HG03442 (cell line): Measurements from ENCODE around the gene ASAP2.
"Not testable (repeated sequence)": the region's sequence is repeated elsewhere in the genome, so short reads cannot be mapped to it uniquely, and the experiment has no call there.

ENCODE experiments used
- ATAC-seq: cut with Tn5 transposase; IDR thresholded peaks from one replicate; pipeline ENCODE4 v1.9.1; 2021; ENCODE audit warnings: mild to moderate bottlenecking, moderate library complexity; ENCODE audit not compliant: unreplicated experiment

ASAP2 gene

DNA sequence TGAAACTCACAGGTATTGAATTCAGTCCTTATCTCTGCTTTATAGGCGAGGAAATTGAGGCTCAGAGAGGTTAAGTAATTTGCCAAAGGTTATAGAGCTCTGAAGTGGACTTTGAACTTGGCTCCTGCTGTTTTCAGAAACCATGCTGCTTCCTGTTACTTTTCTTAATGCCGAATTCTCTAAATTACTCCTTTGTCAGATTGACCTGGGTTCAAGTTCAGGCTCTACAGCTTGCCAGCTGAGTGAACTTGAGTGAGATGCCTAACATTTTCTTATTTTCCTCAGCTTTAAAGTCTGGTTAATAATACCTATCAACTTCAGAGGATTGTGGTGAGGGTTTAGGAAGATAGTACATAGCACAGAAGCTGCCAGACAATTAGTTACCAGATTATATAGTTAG is 3.4 kb downstream of the ASAP2 start:
- ATAC-seq = no peak

DNA sequence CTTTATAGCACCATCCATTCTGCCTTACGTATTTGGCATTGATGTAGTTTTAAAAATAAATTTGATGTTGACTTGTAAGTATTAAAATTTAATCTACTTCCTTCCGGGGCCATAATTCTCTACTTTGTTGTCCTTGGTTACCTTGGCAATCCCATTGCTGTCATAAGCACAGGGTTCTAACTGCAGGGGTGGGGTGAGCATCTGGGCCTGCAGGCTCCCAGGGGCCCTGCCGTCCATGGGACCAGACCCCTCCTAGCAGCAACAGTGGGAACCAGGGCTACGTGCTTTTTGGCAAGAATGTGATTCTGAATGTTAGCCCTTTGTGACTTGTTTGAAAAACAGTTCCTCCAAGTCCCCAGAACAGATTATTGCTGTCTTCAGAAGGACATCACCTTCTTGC is 4.9 kb downstream of the ASAP2 start:
- no peak for ATAC-seq

DNA sequence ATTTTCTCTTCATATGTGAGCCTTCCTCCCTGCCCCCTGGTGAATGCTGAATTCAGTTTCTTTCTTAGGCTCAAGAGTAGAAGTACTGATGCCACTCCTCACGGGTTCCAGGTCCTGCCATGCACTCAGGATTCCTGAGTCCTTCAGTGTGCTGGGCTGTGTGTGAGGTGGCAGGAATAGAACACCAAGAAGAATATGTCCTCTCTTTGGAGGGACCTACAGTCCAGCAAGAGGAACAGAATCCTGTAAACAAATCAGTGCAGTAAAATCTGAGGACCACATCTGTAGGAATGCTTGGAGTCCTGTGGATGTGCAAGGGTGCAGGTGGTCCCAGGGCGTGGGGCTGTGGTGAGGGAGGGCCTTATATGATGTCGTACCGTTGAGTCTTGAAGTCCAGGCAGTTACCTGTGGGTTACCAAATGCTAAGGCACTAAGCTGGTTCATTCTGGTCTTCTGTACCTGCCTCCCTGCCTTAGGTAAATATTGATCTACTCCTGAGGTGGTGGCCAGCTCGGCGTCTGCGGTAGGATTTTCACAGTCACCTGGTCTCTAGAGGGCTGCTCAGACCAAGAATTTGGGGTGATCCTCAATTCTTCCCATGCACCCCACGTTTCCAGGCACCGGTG is 5.5 kb downstream of the ASAP2 start:
- no peak for ATAC-seq

DNA sequence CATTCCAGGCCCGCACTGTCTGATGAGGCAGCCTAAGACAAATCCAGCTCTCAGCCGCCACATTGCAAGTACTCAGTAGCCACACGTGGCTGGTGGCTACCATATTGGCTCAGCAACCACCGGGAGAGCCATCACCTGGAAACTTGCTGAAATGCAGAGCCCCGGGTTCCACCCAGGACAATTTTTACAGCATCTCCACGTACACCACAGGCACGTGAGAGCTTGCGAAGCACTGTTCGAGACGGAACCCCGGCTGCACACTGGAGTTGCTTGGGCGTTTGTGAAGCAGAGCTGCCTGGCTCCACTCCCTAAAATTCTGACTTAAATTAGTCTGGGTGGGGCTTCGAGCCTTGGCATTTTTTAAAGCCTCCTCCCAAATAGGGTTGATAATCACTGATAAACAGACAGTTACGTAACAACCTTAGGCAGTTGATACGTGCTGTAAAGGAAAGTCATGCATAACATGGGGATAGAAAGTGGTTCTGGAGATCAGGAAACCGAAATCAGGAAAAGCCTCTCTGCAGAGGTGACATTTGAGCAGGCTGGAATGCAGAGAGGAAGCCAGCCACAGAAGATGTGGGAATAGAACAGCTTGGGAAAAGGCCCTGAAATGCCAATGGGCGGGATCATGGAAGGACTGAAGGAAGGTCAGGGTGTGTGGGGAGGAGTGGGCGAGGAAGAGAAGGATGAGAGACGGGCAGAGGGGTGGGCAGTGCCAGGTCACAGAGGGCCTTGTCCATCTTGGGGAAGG is 6.2 kb downstream of the ASAP2 start:
- no peak for ATAC-seq

DNA sequence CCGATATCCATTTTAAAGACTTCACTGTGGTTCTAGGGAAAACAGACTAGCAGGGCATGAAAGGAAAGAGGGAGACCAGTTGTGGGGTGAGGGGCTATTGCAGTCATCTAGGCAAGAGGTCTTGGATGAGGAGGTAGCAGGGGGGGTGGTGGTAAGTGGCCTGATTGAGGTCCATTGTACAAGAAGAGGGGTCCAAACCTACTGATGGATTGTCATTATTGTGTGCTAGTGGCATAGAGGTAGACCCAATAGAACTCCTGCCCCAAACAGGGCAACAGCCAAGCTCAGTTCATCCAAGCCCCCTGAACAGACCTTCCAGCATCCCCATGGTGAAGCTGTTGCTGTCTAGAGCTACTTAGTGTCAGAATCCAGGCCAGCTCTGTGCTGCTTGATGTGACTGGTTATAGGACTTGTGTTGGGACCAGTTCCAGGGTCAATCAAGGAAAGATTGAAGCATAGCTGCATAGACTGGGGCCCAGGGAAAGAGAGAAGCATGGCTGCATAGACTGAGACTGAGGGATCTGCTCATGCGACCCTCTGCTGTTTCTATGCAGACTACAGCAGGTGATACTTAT is 7.0 kb downstream of the ASAP2 start:
- ATAC-seq = no peak

DNA sequence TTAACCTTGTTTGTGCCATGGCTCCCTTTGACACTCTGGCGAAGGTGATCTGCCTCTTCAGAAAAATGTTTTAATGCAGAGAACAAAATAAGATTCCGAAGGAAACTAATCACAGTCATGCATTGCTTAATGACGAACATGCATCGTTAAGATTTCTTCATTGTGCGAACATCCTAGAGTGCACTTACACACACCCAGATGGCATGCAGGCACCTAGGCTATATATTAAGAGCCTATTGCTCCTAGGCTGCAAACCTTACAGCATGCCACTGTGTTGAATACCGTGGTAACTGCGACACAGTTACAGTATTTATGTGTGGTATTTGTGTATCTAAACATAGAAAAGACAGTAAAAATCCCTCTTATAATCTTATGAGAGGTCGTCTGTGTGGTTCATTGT is 8.3 kb downstream of the ASAP2 start:
- no peak for ATAC-seq

DNA sequence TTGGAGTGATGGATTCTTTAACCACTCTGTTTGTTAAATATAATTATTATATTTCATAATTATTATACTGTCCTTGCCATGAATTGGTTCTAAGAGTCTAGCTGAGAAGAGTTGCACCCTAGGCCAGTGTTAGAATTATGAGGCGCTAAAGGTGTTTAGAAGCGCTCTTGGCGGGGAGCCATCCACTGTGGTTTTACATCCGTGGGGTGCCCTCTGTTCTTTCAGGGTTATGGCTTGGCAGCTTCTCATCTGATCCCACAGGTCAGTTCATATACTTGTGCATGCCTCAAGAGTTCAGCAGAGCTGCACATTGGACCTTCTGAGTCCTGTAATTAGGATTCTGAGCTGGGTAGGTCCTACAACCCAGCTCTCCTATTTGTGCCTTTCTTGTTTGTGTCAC is 9.1 kb downstream of the ASAP2 start:
- ATAC-seq = no peak

DNA sequence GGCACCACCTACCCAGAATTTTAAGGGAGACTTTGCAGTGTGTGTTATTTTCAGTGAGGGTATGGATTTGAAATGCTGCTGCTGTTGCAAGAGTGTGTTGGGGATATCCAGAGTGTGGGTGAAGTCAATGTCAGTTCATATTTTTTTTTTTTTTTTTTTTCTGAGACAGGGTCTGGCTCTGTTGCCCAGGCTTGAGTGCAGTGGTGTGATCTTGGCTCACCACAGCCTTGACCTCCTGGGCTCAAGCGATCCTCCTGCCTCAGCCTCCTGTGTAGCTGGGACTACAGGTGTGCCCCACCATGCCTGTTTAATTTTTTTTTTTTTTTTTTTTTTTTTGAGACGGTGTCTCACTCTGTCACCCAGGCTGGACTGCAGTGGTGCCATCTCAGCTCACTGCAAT is 9.5 kb downstream of the ASAP2 start:
- not testable (repeated sequence) for ATAC-seq

DNA sequence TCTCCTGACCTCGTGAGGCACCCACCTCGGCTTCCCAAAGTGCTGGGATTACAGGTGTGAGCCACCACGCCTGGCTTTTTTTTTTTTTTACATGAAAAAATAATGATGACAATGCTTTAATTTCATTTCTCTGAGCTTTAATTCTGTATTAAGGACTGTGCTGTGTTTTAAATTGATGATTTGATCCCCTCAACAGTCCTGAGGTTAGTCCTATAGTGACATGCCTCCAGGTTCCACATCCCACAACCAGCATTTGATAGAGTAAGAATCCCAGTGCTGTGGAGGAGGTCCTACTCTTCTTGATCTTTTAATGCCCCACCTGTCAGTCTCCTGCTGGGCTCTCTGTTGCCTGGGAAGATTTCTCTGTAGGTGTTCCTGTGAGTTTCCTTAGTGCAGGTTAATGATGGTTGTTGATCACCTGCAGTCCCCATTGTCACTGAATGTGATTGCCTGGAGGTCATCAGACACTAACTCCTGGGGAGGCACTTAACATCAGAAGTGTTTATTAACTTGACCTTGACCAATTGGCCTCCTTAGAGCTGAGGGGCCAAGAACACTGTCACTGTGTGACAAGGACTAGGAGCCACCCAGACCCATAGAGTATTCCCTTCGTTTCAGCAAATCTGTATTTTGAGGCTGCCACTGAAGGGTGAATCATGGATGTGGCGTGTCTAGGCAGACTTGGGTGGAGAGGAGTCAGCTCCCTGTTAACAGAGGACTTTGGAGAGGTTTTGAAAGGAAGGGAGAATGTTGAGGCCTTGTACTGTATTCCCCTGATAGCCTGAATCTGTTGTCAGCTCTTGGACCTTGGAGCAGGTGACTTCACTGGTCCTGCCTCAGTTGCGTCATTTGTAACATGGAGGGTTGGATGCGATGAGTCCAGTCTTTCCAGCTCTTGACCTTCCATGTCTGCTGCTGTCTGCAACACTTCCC is 11.5 kb downstream of the ASAP2 start:
- ATAC-seq = no peak

DNA sequence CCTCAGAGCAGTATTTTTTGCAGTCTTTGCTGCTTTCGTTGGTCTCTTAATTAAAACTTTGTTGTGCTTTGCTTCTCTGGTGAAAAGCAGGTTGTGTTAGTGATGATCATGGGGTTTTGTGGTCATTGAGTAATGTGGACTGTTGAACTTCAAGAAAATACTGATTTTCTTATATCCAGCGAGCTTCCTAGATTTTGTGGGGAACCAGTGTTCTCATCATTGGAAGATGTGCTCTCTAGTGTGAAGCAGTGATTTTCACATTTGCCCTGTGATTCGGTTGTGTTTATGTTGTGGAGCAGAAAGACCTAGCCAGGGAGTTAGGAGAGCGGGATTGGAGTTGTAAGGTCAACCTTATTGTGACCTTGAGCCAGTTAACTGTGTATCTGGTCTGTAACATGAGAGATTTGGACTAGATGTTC is 12.4 kb downstream of the ASAP2 start:
- ATAC-seq = no peak

DNA sequence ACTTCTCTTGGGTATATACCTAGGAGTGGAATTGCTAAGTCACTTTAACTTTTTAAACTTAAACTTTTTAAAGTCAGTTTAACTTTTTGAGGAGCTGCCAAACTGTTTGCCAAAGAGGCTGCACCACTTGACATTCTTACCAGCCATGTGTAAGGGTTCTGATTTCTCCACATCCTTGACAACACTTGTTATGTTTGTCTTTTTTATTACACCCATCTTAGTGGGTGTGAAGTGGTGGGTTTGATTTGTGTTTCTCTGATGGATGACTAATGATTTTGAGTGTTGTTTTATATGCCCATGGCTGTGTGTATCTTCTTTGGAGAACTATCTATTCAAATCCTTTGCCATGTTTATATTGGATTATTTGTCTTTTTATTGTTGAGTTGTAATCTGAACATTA is 13.6 kb downstream of the ASAP2 start:
- no peak for ATAC-seq

DNA sequence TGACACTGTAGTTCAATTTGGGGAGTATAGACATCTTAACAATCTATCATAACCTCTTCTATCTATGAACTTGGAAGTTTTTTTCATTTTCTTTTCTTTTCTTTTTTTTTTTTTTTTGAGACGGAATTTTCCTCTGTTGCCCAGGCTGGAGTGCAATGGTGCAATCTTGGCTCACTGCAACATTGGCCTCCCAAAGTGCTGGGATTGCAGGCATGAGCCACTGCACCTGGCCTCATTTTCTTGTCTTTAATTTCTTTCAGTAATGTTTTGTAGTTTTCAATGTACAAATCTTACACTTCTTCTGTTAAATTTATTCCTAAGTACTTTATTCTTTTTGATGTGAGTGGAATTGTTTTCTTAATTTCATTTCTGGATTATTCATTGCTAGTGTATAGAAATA is 14.6 kb downstream of the ASAP2 start:
- ATAC-seq = no peak

DNA sequence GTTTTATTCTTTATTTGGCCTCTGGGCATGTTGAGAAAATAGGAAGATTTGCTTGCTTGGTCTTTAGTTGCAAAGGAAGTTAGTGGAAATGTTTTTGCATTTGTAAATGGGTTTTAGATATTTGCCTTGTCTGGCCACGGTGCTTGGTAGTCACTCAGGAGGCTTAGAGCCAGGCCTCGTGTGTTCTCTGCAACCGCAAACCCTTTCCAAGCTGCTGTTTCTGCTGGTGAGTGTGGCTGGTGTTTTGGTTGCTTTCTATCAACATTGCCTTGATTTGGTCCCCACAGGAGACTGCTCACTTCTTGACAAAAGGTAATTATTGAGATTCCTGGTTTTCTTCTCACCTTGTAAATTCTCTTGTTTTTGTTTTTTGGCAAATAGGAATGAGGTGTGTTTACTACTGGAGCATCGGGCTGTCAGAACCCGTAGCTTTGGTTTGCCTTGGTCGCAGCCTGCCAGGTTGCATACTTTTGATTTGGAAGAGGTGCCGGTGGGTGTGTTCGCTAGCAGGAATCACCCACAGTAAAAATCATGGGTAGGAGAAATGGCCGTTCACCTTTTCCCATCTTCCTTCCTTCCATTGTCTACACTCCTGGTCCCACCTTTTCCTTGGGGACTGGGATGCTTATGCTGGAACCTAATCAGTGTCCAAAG is 15.8 kb downstream of the ASAP2 start:
- no peak for ATAC-seq

DNA sequence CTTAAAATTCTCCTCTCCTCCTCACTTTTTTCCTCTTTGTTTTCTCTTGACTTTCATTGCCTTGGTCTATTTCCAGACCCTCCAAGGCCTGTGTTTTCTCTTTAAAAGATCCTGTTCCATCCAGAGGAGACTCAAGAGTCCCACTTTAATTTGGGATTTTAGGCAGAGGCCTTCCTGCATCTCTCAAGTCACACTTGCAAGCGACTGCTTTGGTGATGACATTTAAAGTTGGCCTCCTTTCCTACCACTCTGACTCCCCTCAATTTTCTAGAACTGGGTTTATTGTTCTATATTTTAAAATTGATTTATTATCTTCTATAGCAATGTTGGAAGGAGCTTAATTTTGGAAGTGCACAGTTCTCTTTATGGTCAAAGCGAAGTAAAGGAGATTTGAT is 16.3 kb downstream of the ASAP2 start:
- no peak for ATAC-seq

DNA sequence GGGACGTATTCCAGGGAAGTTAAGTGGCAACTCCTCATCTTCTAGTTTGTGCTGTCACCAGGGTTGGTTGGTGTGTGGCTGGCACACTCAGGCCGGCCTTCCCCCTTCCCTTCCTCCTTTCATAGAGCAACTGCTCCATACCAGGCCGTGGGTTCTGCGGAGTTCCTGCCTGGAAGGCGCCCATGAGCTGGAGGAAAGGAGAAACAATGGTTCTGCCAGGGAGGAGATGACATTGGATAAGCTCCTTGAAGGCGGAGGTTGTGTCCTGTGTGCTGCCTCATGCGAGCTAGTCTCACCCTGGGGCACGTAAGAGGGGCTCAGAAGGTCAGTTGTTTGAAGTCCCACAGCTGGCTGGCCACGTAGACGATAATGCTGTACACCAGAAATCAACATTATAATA is 19.2 kb downstream of the ASAP2 start:
- no peak for ATAC-seq

DNA sequence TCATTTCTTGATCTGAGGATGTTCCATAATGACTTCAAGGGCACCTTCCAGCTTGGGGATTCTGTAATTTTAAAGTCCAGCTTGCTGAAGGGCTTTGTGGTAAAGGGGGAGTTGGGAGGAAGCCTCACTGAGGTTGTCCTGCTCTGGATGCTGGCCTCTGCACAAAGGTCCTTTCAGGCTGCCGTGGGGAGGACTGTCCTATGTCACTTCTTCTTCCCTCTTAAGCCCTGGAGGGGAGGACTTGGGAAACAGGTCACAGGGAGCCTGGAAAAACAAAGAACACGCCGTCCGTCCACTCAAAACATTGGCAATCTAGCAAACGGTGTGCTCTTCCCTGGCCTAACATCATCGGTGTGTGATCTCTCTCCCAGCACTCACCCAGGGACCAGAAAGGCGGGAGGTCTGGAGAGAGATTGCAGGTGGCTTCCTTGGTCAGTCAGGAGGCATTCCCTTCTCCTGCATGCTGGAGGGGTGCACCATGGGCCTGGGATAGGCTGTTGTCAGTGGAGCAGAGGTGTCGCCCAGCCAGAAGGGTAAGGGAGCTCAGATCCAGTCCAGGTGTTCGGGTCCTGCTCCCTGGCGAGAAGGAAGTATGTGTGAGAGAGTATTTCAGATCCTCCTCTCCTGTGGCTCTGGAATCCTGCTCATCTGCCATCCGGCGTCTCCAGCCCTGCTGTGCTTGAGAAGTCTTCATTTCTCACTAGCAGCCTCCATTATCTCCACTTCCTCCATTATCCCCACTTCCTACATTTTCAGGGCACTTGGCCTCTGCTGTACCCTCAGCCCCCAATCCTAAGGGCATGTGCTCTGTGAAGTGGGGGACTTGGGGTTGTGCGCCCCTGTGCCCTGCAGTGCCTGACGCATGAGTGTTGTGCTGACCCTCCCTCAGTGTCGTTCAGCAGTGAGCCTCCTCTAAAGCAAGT is 20.1 kb downstream of the ASAP2 start:
- ATAC-seq = no peak

DNA sequence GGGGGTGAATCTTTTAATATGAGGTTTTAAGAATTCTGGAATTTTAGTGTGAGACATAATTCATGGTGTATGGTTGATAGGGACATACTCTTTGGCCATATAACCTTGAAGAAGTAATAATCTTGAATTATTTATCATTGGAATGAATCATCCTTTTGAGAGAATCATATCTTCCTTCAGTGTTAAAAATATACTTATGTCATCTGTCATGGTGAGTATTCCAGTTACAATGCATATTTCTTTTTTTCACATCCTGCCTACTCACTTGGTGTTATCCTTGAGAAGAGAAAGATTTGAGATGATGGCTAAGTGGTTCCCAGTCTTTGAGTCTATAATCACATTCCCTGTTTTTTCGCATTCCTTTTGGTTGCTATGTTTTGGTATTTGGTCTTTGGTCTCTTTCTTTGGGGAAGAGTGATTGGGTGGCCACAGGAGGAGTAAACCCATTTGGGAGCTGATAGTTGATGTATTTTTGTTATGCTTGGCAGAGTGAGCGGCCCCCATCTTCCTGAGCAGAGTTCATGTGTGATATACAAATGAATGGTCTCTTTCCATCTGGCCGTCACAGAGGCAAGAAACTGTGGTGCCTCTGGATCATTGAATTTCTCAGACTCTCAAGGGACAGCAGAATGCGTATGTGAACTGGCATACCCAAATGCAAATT is 21.6 kb downstream of the ASAP2 start:
- no peak for ATAC-seq

DNA sequence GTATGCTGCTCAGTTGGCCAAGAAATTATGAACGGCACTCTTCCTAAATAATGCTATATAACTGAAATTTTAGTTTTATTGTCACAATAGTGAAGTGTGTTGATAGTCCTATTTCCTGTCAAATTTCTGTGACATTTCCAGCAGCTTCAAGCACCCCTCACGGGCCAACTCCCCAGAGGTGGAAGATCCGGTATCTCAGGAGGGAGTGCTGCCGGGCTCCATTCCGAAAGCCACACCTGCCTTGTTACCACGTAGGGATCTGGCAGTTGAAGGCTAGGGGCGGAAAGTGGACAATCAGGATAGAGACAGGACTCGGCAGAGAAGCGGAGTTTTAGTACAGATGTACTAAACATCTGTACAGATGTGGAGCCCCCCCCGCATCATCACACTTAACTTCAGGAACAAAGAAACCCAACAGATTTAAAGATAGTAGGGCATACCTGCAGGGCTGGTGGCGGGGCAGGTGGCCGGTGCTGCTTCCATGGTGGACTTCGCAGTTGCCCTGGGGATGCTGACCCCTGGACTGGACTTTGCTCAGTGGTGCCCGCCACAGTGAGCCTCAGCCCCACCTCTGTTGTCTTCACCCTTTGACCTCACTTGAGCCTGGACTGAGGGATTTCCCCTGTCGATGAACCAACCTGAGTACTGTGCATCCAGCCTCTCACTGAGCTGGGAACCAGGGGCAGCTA is 22.3 kb downstream of the ASAP2 start:
- no peak for ATAC-seq

DNA sequence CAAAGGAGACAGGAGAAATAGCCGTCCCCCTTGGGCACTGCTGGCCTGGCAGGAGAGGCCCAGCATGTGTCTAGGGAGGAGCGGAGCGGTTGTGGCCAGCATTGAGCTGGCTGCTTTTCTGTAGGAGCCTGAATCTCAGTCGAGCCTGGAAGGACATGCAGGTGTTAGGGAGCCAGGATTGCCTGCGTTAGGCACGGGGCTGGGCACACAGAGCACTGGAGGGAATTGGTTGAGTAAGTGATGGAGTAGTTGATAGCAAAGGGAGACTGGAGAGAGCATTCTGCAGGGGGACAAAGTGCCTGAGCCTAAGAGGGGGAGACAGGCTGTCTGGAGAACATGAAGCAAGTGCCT is 22.8 kb downstream of the ASAP2 start:
- no peak for ATAC-seq
